ENCODE results near the gene IRAK3.

DNA sequence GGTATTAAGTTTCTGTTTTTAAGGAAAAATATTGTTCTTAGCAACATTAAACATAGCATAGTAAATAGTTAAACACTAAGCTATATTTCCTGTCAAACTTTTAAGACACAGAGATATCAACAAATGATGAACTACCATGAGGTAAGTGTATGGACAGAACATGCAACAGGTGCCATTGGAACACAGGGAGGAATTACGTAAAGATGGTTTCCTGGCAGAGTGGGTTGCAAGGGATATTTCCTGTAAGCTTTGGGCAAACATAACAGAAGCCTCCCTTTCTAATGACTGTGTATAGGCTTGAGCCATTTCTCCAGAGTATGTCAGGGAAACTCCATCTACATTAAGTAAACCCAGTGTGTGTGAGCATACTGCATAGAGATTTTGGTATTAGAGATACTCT lies 81.6 kb downstream of the IRAK3 start:
- TF ChIP-seq, protein P1, sequence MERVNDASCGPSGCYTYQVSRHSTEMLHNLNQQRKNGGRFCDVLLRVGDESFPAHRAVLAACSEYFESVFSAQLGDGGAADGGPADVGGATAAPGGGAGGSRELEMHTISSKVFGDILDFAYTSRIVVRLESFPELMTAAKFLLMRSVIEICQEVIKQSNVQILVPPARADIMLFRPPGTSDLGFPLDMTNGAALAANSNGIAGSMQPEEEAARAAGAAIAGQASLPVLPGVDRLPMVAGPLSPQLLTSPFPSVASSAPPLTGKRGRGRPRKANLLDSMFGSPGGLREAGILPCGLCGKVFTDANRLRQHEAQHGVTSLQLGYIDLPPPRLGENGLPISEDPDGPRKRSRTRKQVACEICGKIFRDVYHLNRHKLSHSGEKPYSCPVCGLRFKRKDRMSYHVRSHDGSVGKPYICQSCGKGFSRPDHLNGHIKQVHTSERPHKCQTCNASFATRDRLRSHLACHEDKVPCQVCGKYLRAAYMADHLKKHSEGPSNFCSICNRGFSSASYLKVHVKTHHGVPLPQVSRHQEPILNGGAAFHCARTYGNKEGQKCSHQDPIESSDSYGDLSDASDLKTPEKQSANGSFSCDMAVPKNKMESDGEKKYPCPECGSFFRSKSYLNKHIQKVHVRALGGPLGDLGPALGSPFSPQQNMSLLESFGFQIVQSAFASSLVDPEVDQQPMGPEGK (CRISPR knock-in tag; IDR thresholded peaks at IDR 0.05; ENCODE audit: borderline replicate concordance) = no peak
- TF ChIP-seq ZC3H10 (CRISPR knock-in tag; IDR thresholded peaks at IDR 0.05) = no peak
- no peak for TF ChIP-seq GLIS3 (CRISPR knock-in tag; IDR thresholded peaks at IDR 0.05)
- TF ChIP-seq ZNF565 (CRISPR knock-in tag; conservative IDR thresholded peaks at IDR 0.05; ENCODE audit: low read depth) = no peak
- no peak for TF ChIP-seq ZFP3 (CRISPR knock-in tag; IDR thresholded peaks at IDR 0.05)
- no peak for TF ChIP-seq ZFP30 (CRISPR knock-in tag; IDR thresholded peaks at IDR 0.05)
- TF ChIP-seq TCF4 (CRISPR knock-in tag; IDR thresholded peaks at IDR 0.05; ENCODE audit: borderline replicate concordance) = no peak
- no peak for TF ChIP-seq ZNF70 (CRISPR knock-in tag; IDR thresholded peaks at IDR 0.05)
- TF ChIP-seq OSR1 (CRISPR knock-in tag; IDR thresholded peaks at IDR 0.05) = no peak
- TF ChIP-seq, protein P2, sequence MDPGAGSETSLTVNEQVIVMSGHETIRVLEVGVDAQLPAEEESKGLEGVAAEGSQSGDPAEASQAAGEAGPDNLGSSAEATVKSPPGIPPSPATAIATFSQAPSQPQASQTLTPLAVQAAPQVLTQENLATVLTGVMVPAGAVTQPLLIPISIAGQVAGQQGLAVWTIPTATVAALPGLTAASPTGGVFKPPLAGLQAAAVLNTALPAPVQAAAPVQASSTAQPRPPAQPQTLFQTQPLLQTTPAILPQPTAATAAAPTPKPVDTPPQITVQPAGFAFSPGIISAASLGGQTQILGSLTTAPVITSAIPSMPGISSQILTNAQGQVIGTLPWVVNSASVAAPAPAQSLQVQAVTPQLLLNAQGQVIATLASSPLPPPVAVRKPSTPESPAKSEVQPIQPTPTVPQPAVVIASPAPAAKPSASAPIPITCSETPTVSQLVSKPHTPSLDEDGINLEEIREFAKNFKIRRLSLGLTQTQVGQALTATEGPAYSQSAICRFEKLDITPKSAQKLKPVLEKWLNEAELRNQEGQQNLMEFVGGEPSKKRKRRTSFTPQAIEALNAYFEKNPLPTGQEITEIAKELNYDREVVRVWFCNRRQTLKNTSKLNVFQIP (CRISPR knock-in tag; IDR thresholded peaks at IDR 0.05; ENCODE audit: borderline replicate concordance, low read depth) = no peak
